ENCODE results near the gene SF3B1.
"Not testable (repeated sequence)": the region's sequence is repeated elsewhere in the genome, so short reads cannot be mapped to it uniquely, and the experiment has no call there.

The SF3B1 gene

GRCh38 chr2:197349699-197350098, 85.1 kb downstream of the SF3B1 start:
- TF ChIP-seq CTCF (IDR thresholded peaks at IDR 0.05; ENCODE audit: borderline replicate concordance, control extremely low read depth, extremely low read depth, insufficient read depth, missing control alignments) = no peak
- DNase-seq (ENCODE audit: low spot score) = no peak
- in situ Hi-C loops (cut with MboI; ENCODE audit: low sequenced_read_pairs, unreplicated experiment) = no loop called here

GRCh38 chr2:197348721-197349360, 86.0 kb downstream of the SF3B1 start:
- in situ Hi-C loops (cut with MboI; ENCODE audit: low sequenced_read_pairs, unreplicated experiment) = no loop called here
- DNase-seq (ENCODE audit: low spot score) = no peak
- no peak for TF ChIP-seq CTCF (IDR thresholded peaks at IDR 0.05; ENCODE audit: borderline replicate concordance, control extremely low read depth, extremely low read depth, insufficient read depth, missing control alignments)

GRCh38 chr2:197345846-197346370, 88.9 kb downstream of the SF3B1 start:
- no peak for DNase-seq (ENCODE audit: low spot score)
- in situ Hi-C loops (cut with MboI; ENCODE audit: low sequenced_read_pairs, unreplicated experiment) = no loop called here
- no peak for TF ChIP-seq CTCF (IDR thresholded peaks at IDR 0.05; ENCODE audit: borderline replicate concordance, control extremely low read depth, extremely low read depth, insufficient read depth, missing control alignments)

- in situ Hi-C loops (cut with MboI; ENCODE audit: low sequenced_read_pairs, unreplicated experiment) = not testable (repeated sequence)
Observed at GRCh38 chr2:197343968-197344367, 90.9 kb downstream of the SF3B1 start.

DNA sequence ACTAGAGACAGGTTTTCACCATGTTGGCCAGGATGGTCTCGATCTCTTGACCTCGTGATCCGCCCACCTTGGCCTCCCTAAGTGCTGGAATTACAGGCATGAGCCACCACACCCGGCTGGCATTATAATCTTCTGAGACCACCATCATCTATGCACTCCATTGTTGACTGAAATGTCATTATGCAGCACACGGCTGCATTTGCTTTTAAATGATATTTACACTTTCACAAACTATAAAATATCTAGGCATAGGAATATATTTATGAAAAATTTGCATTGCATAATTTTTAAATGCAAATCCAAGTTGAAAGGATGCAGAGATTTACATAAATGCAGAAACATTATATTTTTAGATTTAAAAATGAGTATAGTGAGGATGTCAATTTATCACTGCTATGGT, 94.2 kb downstream of the SF3B1 start:
- no peak for TF ChIP-seq CTCF (IDR thresholded peaks at IDR 0.05; ENCODE audit: borderline replicate concordance, control extremely low read depth, extremely low read depth, insufficient read depth, missing control alignments)
- in situ Hi-C loops (cut with MboI; ENCODE audit: low sequenced_read_pairs, unreplicated experiment) = no loop called here
- no peak for DNase-seq (ENCODE audit: low spot score)

More at GRCh38 chr2:197343968-197344367, 90.9 kb downstream of the SF3B1 start:
- DNase-seq (ENCODE audit: low spot score) = not testable (repeated sequence)
